ENCODE data around the gene UVRAG.

Gene UVRAG

DNA sequence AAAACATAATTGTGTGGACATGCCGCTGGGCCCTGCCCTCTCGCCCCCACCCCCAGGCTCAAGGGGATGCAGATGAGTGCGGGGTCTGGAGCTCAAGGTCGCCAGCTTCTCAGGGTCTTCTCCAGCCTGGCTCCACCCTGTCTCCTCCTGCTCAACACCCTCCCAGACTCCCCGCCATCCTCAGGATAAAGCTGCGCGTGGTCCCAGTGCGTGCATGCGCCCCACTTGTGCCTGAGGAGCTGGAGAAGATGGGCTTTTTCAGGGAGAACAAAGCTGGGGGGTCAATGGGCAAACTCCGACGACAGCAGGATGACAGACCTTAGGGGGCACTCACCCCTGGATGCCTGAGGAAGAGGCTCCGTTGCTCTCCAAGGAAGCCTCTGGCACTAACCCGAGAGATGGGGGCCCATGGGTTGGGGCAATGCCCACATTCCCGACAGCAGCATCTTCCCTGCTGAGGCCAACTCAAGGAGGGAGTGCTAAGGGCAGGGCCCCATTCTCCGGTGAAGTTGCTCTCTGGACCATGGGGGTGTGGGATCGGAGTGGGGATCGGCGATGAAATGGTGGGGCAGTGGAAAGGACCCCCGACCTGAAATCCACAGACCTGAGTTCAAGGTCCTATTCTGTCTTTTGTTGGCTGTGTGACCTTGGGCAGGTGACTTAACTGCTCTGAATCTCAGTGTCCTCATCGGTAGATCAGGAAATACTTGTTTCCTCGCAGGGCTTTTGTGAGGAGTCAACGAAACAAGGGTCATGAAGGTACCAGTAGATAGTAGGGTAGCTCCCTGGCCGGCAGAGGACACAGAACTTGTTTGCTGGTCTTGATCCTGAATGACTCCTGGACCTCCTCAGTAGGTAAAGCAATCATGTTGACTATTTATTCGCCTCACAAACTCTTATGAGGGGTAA is 343.6 kb downstream of the UVRAG start:
- DNase-seq, result no peak

DNA sequence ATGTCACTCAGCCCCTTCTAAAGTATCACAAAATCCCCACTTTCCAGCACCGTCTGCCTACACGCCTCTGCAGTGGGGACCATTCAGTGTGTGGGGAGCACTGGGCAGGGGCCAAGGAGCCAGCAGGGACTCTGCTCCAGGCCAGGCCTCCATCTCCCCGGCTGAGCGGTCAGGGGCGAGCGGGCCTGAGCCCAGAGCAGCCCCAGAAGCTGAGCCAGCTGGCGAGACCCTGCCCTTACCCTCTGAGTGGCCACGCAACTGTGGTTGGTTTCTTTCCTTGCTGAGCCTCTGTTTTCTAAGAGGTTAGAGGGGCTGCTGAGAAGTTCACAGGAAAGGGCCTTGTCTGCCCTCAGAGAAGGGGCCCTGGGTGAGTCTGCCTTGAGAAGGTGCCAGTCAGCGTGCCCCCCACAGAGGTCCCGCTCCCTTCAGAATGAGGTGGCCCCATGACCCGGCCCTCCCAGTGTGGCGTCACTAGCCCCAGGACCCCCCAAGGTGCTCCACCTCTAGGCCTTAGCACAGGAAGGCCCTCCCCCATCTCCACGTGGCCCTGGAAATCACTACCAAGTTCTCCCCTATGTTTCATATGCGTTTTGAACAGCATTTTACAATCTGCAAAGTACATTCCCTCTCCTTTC is 344.4 kb downstream of the UVRAG start:
- no peak for DNase-seq

DNA sequence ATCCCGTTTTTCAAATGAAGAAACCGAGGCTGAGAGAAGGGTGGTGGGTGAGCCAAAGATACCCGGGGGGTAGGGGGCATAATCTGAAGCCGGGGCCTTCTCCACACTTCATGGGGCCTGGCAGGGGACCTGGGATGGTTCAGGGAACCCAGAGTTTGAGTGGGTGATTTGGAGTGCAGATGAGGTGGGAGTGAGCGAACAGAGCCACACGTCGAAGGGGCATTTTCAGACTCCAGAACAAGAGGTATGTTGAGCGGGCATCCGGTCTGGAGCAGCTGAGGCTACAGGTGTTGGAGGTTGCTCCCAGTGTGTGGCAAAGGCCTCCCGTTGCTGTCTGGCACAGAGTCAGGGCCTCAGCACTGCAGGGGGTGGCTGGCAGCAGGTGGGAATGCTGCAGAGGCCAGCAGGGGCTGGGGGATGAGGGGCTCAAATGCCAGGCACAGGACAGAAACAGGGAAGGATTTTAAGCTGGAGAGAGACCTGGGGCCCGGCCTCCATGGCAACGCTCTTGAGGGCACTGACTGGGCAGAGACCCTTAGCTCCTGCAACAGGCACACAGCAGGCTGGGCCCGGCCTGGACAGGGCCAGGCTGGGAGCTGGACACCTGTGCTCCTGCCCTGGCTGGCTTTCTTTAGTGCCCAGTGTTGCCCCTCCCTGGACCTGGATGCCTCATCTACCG is 345.1 kb downstream of the UVRAG start:
- no peak for DNase-seq

- DNase-seq, result no peak
Observed at GRCh38 chr11:76160856-76161255, 345.8 kb downstream of the UVRAG start.

GRCh38 chr11:76161261-76161961 is 346.4 kb downstream of the UVRAG start:
- no peak for DNase-seq

- DNase-seq, result no peak
Observed at GRCh38 chr11:76162336-76163288, 347.6 kb downstream of the UVRAG start.

GRCh38 chr11:76163289-76163880 is 348.4 kb downstream of the UVRAG start:
- DNase-seq, result no peak

- DNase-seq, result no peak
Observed at GRCh38 chr11:76164081-76164480, 349.1 kb downstream of the UVRAG start.

GRCh38 chr11:76164861-76165751 is 350.1 kb downstream of the UVRAG start:
- no peak for DNase-seq

GRCh38 chr11:76166314-76166713 is 351.3 kb downstream of the UVRAG start:
- DNase-seq, result no peak

DNA sequence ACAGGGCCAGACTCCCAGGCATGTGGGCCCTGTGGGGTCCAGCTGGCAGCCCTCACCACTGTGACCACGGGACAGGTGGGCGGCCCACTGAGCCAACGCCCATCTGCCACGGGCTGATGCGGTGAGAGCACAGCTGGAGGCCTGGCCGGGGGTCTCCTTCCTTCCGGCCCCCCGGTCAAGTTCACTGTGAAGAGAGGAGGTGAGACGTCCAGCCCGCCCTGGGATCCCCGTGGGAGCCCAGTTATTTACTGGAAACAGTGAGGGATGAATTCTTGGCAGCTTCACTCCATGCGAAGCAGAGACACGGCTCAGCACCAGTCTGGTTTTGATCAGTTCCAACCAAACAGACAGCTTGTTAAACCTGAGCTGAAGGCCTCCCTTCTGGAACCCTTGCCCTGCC is 352.6 kb downstream of the UVRAG start:
- no peak for DNase-seq

- no peak for DNase-seq
Observed at GRCh38 chr11:76169473-76169896, 354.5 kb downstream of the UVRAG start.

GRCh38 chr11:76170468-76170867 is 355.5 kb downstream of the UVRAG start:
- DNase-seq, result no peak

DNA sequence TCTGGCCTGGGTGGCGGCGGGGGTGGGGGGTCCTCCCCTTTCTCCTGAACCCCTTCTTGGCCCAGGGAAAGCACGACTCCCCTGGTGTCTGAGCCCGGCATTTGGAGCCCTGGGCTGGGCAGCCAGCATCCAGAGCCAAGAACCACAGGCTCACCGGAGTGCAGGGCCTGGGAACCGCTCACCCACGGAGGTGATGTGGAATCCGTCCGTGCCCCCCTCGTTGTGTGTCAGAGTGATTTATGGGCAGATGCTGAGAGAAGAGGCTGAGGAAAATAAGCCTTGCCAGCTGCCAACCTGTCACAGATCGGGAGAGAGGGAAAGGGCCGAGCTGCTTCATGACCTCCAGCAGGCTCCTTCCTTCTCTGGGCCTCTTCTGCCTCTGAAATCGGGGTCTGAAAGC is 357.6 kb downstream of the UVRAG start:
- no peak for DNase-seq

GRCh38 chr11:76173663-76174062 is 358.7 kb downstream of the UVRAG start:
- no peak for DNase-seq

DNA sequence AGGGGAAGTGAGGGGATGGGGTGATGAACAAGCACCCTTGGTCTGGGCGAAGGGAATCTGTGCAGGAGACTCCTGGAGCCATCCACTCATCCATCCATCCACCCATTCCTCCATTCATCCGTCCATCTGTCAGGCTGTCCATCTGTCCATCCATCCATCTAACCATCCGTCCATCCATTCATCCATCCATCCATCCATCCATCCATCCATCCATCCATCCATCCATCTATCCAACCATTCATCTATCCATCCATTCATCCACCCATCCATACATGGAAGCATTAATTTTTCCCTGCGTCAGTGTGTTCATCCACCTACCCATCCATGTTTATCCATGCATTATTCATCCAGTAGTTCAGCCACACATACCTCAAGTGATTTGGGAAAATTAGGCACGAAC is 359.3 kb downstream of the UVRAG start:
- DNase-seq, result no peak

DNA sequence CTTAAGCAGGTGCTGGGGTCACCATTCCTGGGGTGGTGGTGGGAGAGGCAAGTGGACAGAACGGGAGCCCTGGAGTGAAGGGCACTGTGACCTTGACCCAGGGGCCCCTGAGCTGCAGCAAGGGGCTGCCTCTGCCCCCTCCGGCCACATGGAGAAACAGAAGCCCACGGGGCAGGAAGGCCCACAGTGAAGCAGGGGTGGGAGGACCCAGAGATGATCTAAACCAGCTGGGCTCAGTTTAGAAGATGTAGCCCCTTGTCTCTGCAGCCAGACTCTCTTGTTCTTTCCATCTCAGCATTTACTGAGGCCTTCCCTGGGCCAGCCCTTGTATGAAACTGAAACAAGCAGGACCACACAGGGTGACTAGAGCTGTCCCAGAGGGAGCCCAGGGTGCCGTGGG is 360.8 kb downstream of the UVRAG start:
- DNase-seq, result no peak

DNA sequence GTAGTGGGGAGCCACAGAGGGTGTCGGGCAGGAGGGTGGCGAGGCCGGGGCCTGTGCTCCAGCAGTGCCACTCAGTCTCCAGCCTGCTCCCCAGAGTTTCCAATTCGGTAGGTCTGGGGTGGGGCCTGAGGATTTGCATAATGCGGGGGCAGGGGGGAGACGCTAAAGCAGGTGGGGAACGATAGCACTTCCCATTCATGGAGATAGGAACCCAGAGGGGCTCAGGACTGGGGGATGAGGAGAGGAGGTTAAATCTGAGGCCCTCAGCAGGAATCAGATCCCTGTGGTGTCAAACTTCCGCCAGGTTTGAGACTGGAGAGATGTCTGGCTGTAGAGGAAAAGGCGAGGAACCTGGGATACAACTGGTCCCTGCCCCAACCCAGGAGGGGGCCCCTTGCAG is 361.5 kb downstream of the UVRAG start:
- DNase-seq, result no peak

GRCh38 chr11:76177250-76177686 is 362.3 kb downstream of the UVRAG start:
- DNase-seq, result no peak

DNA sequence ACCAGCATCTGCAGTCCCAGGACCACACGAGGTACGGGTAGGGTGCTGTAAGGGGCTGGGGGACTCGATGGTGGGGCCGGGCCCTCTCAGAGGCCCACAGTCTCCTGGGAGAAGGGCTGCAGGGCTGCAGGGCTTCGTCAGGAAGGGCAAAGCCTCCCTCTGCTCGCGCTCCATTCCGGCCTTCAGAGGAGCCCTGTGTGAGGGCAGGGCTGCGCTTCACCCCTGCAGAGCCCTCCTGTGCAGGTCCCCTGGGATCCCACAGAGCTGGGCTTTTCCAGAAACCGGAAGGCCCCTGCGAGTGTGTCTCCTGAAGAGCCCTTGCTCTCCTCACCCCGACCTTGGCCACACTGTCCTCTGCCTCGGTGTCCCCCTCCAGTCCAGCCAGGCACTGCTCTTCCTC is 364.1 kb downstream of the UVRAG start:
- DNase-seq, result no peak

Data from CD4-positive, alpha-beta T cell treated with Interleukin-15 for 1 hour (primary cell).